Fibroblast of the conjunctiva (primary cell): ENCODE results near the gene SDC3.
"Not testable (repeated sequence)": the region's sequence is repeated elsewhere in the genome, so short reads cannot be mapped to it uniquely, and the experiment has no call there.

Experiments used
- DNase-seq: peaks from one replicate; pipeline ENCODE4 v3.0.0-alpha.2; 2010; ENCODE audit warnings: low read depth

Gene SDC3, protein sequence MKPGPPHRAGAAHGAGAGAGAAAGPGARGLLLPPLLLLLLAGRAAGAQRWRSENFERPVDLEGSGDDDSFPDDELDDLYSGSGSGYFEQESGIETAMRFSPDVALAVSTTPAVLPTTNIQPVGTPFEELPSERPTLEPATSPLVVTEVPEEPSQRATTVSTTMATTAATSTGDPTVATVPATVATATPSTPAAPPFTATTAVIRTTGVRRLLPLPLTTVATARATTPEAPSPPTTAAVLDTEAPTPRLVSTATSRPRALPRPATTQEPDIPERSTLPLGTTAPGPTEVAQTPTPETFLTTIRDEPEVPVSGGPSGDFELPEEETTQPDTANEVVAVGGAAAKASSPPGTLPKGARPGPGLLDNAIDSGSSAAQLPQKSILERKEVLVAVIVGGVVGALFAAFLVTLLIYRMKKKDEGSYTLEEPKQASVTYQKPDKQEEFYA

GRCh38 chr1:30908696-30909364 is at the start of gene SDC3:
Gene SDC3, minus strand, starts transcription at chr1:30908758. Its CDS starts 172 bp downstream, at chr1:30908586.
- no peak for DNase-seq

DNA sequence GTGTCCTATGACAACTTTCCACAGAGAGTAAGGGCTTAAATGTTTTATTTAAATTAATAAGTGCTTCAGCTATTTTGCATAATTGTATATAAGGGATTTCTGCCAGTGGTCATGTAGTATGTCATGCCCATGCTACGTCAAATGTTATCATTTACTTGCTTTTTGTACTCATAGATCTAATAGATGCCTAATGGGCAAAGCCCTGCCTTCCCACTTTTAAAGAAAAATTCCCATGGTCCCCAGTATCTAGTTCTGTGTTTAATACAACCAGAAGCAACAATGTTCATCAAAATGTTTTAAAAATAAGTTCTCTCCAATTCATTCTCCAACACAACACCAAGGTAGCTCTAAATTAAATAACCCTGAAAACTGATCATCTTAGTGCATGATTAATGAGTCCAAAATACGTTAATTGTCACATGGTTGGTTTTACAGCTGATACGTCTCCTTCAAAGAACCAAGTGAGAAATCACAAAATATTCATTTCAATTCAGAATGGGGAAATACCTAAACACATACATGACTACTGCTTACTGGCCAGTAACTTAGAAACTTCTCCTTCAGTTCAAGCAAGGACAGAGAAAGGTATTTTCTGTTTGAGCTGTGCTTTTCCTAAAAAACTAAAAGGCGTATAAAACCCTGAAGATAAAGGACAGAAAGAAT is 49.1 kb upstream of the SDC3 start:
- DNase-seq: no peak

DNA sequence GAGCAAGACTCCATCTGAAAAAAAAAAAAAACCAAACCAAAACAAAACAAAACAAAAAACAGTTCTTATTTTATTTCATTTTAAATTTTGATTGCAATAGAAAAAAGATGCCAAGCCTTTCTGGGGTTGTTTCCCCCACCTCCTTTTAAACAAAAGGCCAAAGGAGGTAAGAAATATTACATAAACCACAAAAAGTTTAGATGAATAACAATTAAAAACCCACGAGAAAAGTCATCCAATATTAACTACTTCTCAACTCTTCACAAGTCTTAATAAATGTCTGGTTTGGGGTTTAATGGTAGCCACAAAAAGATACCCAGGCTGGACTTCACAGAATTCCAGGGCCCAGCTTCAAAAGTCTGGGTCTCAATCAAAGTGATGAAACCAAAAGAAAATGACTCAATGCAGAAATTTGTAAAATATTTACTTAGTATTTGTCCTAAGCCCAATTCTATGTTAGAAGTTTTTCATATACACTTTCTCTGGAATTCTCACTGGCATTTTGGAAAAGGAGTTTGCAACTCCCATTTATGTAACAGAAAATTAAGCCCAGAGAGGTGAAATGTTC is 47.0 kb upstream of the SDC3 start:
- DNase-seq: no peak

DNA sequence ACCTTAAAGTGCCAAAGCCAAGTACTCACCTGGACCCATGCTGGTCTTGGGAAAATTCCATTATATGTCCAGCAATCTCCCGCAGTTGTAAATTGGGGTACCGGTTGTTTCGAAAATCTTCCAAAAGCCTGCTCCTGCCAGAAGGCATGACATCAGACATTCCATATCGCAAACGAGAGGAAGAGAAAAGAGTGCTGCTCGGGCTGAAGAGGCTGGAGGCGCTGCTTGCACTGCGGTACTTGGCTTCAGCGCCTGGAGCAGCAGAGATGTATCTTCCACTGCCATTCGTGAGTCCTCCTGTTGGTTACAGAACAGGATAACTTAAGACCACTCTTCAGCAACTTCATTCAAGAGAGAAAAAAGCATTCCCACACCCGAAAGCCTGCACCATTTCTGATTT is 45.1 kb upstream of the SDC3 start:
- no peak for DNase-seq

GRCh38 chr1:30952098-30952497 is 43.5 kb upstream of the SDC3 start:
- no peak for DNase-seq

DNA sequence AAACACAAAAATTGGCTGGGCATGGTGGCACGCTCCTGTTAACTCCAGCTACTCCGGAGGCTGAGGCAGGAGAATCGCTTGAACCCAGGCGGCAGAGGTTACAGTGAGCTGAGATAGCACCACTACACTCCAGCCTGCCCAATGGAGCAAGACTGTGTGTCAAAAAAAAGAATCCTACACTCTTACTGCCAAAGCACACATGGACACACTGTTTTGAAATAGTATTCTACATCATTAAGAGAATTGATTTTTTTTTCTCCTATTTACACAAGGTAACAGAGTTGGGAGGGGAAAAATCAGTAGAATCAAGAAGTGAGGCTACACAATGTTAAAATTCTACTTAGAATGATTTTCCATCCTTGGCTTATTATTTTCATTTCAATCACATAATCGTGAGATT is 42.1 kb upstream of the SDC3 start:
- DNase-seq: no peak

DNA sequence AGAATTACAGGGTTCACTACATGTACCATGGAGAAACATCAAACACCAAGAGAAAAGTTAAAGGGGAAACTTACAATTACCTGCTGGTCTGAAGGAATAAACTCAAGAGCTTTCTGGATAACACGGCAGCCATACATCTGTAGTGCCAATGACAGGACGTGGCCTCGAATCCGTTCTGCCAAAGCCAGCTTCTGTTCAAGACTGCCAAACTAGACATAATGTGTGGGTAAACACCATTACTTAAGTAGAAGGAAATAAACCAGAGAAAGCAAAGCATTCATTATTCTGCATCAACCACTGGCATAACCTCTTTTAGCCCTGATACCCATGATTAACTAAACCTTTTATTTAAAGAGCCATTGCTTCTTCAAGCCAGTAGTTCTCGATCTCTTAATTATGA is 41.5 kb upstream of the SDC3 start:
- no peak for DNase-seq

DNA sequence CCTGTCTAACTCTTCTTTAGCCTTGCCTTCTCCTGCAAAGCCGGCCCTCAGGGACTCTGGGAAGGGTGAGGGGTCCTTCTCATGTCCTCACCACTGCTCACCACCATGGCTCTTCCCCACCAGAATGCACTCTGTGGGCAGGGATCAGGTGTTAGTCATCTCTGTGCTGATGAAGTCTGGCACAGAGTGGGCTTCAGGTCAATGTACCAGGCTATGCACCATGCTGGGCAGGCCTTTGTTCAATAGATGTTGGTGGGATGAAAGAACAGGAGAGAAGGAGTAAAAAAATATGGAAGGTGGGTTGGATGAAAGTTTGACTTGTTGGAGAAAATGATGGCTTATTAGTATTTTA is 40.9 kb upstream of the SDC3 start:
- DNase-seq: not testable (repeated sequence)

DNA sequence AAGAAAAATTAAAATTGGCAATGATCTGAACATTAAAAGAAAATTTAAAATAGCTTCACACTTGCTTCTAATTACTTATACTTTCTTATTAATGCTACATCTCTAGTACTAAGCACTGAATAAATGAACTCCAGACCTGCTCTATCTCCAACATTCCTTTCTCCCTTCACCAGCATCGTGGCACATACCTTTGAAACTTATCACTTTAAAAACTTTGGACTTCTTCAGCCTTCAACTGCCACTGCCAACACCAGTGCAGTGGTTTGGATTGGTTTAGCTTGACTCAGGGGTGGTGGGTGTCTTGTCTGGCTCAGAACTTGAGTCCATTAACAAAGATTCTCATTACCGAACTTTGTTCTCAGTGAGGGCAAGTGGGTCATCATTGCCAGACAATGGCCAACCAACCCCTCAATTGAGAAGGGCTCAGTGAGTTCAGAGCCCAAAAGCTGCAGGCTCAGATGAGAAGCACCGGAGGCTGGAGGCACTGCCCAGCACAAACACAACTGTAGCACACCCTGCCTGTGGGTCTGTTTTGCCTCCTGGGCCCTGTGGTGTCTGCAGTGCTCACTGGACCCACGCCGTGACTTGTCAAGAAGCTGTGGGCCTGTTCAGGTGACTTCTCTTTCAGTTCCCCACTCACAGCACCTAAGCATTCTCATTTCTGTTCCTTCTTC is 40.4 kb upstream of the SDC3 start:
- DNase-seq: not testable (repeated sequence)

DNA sequence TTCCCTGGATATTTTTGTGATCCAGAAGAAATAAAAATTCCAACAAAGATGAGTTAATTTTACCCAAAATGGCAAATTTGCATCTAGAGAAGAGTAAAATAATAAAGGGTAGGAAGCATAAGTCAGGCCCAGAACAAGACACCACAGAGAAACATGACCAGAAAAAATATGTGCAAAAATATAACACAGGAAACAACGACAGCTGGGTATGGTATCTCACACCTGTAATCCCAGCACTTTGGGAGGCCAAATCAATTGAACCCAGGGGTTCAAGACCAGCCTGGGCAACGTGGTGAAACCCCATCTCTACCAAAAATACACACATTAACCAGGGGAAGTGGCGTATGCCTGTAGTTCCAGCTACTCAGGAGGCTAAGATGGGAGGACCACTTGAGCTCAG is 39.7 kb upstream of the SDC3 start:
- no peak for DNase-seq

DNA sequence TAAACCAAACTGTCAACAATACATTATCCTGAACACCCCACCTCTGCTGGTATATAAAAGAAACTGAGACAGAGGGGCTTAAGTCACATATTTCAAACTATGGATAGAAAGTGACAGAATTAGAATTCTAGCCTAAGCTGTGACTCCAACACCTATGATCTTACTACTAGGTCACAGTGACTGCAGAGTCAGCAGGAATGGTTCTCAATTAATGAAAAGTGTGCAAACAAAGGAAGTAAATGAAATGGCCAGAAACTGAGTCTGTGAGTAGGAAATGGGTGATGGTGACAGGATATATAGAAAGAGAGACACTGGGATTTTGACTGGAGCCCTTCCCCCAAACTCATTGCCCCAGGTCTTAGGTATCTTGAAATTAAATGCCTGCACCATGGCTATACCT is 38.7 kb upstream of the SDC3 start:
- DNase-seq: no peak

DNA sequence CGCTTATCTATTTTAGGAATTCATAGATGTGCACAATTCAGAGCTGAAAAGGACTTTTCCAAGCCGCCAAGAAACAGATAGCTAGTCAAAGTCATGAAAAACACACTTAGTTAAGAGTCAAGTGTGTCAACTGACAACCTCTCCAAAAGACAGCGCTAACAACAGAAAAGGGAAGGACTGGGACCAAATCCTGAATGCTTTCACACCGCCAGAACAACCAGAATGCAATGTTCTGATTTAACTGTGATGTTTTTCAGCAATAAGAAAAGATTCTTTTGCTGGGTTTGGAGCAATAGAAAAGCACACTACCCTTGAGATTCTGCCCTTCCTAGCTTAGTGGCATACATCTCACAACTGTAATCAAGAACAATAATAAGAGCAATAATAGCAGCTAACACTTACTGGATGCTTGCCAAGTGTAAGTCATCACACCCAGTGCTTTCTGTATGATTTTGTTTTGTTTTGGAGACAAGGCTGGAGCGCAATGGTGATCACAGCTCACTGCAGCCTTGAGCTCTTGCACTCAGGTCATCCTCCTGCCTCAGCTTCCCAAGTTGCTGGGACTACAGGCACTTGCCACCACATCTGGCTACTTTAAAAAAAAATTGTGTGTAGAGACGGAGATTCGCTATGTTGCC is 33.9 kb upstream of the SDC3 start:
- DNase-seq: no peak

GRCh38 chr1:30940541-30940940 is 32.0 kb upstream of the SDC3 start:
- no peak for DNase-seq

GRCh38 chr1:30936541-30937171 is 28.1 kb upstream of the SDC3 start:
- no peak for DNase-seq

DNA sequence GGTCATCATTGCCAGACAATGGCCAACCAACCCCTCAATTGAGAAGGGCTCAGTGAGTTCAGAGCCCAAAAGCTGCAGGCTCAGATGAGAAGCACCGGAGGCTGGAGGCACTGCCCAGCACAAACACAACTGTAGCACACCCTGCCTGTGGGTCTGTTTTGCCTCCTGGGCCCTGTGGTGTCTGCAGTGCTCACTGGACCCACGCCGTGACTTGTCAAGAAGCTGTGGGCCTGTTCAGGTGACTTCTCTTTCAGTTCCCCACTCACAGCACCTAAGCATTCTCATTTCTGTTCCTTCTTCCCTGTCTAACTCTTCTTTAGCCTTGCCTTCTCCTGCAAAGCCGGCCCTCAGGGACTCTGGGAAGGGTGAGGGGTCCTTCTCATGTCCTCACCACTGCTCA is 27.2 kb upstream of the SDC3 start:
- not testable (repeated sequence) for DNase-seq

DNA sequence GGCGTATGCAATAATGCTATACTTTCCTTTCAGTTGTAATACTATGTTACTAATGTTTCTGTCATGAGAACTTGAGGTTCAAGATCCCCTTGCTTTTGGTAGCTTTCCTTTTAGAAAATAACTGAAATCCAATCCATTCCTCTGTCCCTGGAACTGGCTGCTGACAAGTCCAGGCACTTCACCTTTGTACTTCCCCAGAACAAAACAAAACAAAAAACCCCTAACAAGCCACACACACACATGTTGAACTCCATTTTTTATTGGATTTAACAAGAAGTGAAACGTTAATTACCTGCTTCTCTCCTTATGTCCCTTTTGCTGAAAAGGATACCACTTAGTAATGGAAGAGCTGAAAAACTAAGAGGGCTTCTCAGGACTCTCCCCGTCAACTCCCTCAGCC is 26.1 kb upstream of the SDC3 start:
- DNase-seq: no peak

GRCh38 chr1:30933874-30934252 is 25.3 kb upstream of the SDC3 start:
- no peak for DNase-seq

GRCh38 chr1:30930631-30931173 is 22.1 kb upstream of the SDC3 start:
- no peak for DNase-seq

DNA sequence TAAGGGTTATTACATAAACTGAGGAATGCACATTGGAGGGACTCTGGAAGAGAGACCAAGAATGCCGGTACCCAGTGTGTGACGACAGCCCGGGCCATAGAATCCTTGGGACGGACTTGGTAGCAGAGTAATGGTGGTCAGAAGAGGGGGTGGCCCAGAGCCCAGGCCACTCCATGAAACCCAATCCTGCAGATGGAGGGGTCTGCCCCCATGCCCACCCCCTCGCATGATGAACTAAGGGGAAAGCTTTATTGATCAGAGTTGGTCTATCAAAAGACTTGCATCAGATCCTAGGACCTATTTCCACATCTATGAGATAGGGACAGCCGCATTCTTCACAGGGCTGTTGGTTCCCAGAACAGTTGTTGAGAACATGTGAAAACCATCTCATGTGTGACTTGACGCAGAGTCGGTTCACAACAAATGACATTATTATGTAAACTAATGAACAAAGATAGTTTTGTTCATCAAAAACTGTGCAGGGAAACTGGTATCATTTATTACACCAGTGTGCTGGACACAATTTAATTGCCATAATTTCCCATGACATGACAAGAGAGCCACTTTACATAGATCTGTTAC is 21.5 kb upstream of the SDC3 start:
- DNase-seq: no peak

DNA sequence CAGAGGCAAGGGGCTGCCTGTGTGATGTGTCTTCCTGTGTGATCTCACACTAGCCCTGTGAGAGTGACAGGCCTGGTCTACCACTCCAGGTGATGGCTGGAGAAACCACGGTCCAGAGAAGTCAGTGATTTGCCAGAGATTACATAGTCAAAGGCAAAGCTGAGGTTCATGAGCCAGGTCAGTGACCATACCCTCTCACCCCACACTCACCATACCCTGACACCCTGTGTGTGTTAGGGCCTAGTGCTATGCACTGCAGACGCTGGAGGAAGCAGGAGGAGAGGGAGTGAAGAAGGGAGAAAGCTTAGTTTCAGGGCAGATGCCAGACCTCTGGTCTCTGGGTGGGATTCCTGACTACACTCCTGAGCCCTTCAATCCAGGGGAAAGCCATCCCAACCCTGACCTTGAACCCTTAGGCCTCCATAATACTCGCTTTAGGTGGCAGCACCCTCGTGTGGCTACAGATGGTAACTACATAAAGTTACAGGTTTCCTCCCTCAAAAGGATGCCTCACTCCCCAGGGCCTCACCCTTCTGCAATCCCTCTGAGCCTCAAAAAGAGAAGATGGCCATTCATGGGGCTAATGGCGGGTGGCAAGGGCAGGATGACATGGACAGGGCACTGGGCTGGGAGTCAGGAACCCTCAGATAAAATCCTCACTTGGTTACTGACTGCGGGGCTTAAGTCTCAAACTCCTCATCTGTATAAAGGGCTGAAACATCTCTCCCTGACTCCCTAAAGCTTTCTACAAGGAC is 20.8 kb upstream of the SDC3 start:
- no peak for DNase-seq
